Adrenal gland (tissue), 5 donors: ENCODE results near the gene TIMM21.

ENCODE experiments used
- POLR2A ChIP-seq, 2 donors: fragments of 450-650 bp; IDR thresholded peaks; one replicate each; pipeline ENCODE4 v1.6.1; 2017; ENCODE audit warnings: antibody characterized with exemption in 2 of 2, mild to moderate bottlenecking in 2 of 2, moderate library complexity in 1 of 2
- TF ChIP-seq, protein P1 (sequence below), 6 experiments: fragments of 450-650 bp in 4 of 6; fragments of 200-600 bp in 2 of 6; sonication (generic) in 1 of 6; IDR thresholded peaks; 1 replicate in 5 of 6; 2 replicates in 1 of 6; pipeline versions ENCODE4 v1.5.1 to v1.8.0; 2016 to 2021; ENCODE audit warnings: antibody characterized with exemption in 6 of 6, mild to moderate bottlenecking in 2 of 6, moderate library complexity in 1 of 6
- donor health status: DM: no; HTN: no; CAD: no.

DNA sequence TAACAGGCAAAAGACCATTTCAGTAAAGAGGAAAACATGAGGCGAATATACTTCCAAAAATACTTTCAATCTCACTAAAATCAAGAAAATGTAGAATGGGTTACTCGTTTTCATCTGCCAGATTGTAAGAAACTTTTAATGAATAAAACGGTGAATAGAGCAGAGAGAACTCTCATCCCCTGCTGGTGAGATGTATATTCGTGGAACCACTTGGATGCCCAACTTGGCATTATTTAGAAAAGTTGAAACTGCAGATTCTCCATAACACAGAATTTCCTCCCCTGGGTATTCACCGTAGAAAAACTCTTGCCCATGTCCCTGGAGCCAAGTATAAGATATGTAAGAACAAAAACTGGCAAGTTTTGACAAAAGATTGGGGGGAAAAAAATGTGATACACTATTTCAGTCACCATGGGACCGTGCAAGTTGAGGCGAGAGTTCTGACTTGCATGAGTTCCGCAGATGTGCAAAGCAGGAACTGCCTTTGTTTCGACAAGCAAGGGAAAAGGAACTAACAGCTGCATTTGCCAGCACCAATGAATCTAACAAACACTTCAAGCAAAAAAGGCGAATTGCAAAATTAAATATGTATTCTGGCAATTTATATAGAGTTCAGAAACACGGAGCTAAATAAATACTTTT is 14.8 kb downstream of the TIMM21 start:
- TF ChIP-seq, protein P1, sequence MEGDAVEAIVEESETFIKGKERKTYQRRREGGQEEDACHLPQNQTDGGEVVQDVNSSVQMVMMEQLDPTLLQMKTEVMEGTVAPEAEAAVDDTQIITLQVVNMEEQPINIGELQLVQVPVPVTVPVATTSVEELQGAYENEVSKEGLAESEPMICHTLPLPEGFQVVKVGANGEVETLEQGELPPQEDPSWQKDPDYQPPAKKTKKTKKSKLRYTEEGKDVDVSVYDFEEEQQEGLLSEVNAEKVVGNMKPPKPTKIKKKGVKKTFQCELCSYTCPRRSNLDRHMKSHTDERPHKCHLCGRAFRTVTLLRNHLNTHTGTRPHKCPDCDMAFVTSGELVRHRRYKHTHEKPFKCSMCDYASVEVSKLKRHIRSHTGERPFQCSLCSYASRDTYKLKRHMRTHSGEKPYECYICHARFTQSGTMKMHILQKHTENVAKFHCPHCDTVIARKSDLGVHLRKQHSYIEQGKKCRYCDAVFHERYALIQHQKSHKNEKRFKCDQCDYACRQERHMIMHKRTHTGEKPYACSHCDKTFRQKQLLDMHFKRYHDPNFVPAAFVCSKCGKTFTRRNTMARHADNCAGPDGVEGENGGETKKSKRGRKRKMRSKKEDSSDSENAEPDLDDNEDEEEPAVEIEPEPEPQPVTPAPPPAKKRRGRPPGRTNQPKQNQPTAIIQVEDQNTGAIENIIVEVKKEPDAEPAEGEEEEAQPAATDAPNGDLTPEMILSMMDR (IDR thresholded peaks at IDR 0.05), result no peak
- no peak for TF ChIP-seq POLR2A (IDR thresholded peaks at IDR 0.05)
